ENCODE results near the gene ROCK1. TPM values are rescaled to one million over a fixed set of nuclear protein-coding genes. Genes with fewer than 3 reads are reported as not detected.
"Not testable (repeated sequence)": the region's sequence is repeated elsewhere in the genome, so short reads cannot be mapped to it uniquely, and the experiment has no call there.

ROCK1 gene
- total and polyA plus RNA-seq, 5 donors from 2014 or later = 26.9 to 125 (median 30.4) TPM

- peaks cover 20% of the 10 kb centered on the region for H3K36me3 Mint-ChIP-seq
- H3K27me3 Mint-ChIP-seq = no peaks in the 10 kb centered on the region
- Histone ChIP-seq H3K4me1 (ENCODE audit: control insufficient read depth, insufficient read depth, low read length, poor library complexity, severe bottlenecking) (peaks cover 26% of the 10 kb centered on the region), H3K27ac (ENCODE audit: insufficient read depth, low read length, poor library complexity, severe bottlenecking) (peak overlapping the region; percentile 47), H3K4me3 (ENCODE audit: low read depth, low read length) (peak overlapping the region; percentile 52), H3K27me3 (ENCODE audit: control insufficient read depth, insufficient read depth, low read length) (no peaks in the 10 kb centered on the region), H3K36me3 (ENCODE audit: control insufficient read depth, insufficient read depth, low read length) (peaks cover 11% of the 10 kb centered on the region), H3K9me3 (ENCODE audit: control insufficient read depth in 2 of 2, low read length in 2 of 2) (no peaks in the 10 kb centered on the region)
- H3K9me3 Mint-ChIP-seq = no peaks in the 10 kb centered on the region
- ATAC-seq (ENCODE audit: low read depth in 2 of 2) = no peak
- H3K4me1 Mint-ChIP-seq = peaks cover 45 to 77% (median 55%) of the 10 kb centered on the region in 4 donors
- H3K27ac Mint-ChIP-seq = peak overlapping the region; percentile 31 to 69 (median 44)
- DNase-seq = peak in 1 of 3 donors; percentile 5
- peak overlapping the region in 3 of 4 donors; percentile 10 to 50 (median 38) for H3K4me3 Mint-ChIP-seq
These were observed 62.3 kb downstream of the ROCK1 start for GRCh38 chr18:21049306-21049705.

- no peak for ATAC-seq (ENCODE audit: low read depth in 2 of 2)
- Mint-ChIP-seq H3K4me3 (no peak overlapping the region), H3K36me3 (peaks cover 24% of the 10 kb centered on the region), H3K9me3 (no peaks in the 10 kb centered on the region), H3K4me1 (peaks cover 45 to 64% (median 54%) of the 10 kb centered on the region in 4 donors), H3K27ac (peak overlapping the region in 2 of 3 donors; percentile 62 to 73), H3K27me3 (no peaks in the 10 kb centered on the region)
- no peak overlapping the region for H3K4me3 ChIP-seq (ENCODE audit: low read depth, low read length)
- H3K9me3 ChIP-seq (ENCODE audit: control insufficient read depth in 2 of 2, low read length in 2 of 2) = no peaks in the 10 kb centered on the region
- H3K4me1 ChIP-seq (ENCODE audit: control insufficient read depth, insufficient read depth, low read length, poor library complexity, severe bottlenecking) = peaks cover 31% of the 10 kb centered on the region
- H3K27me3 ChIP-seq (ENCODE audit: control insufficient read depth, insufficient read depth, low read length) = no peaks in the 10 kb centered on the region
- no peak overlapping the region for H3K27ac ChIP-seq (ENCODE audit: insufficient read depth, low read length, poor library complexity, severe bottlenecking)
- no peak for DNase-seq
- peaks cover 11% of the 10 kb centered on the region for H3K36me3 ChIP-seq (ENCODE audit: control insufficient read depth, insufficient read depth, low read length)
These were observed 64.5 kb downstream of the ROCK1 start for GRCh38 chr18:21047126-21047525.

- Histone ChIP-seq H3K9me3 (ENCODE audit: control insufficient read depth in 2 of 2, low read length in 2 of 2) (no peaks in the 10 kb centered on the region), H3K27ac (ENCODE audit: insufficient read depth, low read length, poor library complexity, severe bottlenecking) (no peak overlapping the region), H3K4me1 (ENCODE audit: control insufficient read depth, insufficient read depth, low read length, poor library complexity, severe bottlenecking) (peaks cover 10% of the 10 kb centered on the region), H3K27me3 (ENCODE audit: control insufficient read depth, insufficient read depth, low read length) (no peaks in the 10 kb centered on the region), H3K36me3 (ENCODE audit: control insufficient read depth, insufficient read depth, low read length) (peaks cover 45% of the 10 kb centered on the region), H3K4me3 (ENCODE audit: low read depth, low read length) (no peak overlapping the region)
- Mint-ChIP-seq H3K9me3 (no peaks in the 10 kb centered on the region), H3K36me3 (peaks cover 40% of the 10 kb centered on the region), H3K4me3 (no peak overlapping the region), H3K27me3 (no peaks in the 10 kb centered on the region), H3K27ac (no peak overlapping the region), H3K4me1 (peaks cover 15 to 24% (median 20%) of the 10 kb centered on the region in 4 donors)
- DNase-seq (no peak), ATAC-seq (ENCODE audit: low read depth in 2 of 2) (no peak)
These were observed 71.1 kb downstream of the ROCK1 start for GRCh38 chr18:21040466-21040865.

- H3K36me3 Mint-ChIP-seq = peaks cover 53% of the 10 kb centered on the region
- Histone ChIP-seq H3K4me3 (ENCODE audit: low read depth, low read length) (no peak overlapping the region), H3K27me3 (ENCODE audit: control insufficient read depth, insufficient read depth, low read length) (no peaks in the 10 kb centered on the region), H3K4me1 (ENCODE audit: control insufficient read depth, insufficient read depth, low read length, poor library complexity, severe bottlenecking) (no peaks in the 10 kb centered on the region), H3K9me3 (ENCODE audit: control insufficient read depth in 2 of 2, low read length in 2 of 2) (no peaks in the 10 kb centered on the region), H3K36me3 (ENCODE audit: control insufficient read depth, insufficient read depth, low read length) (peaks cover 46% of the 10 kb centered on the region), H3K27ac (ENCODE audit: insufficient read depth, low read length, poor library complexity, severe bottlenecking) (no peak overlapping the region)
- no peak overlapping the region for H3K4me3 Mint-ChIP-seq
- H3K4me1 Mint-ChIP-seq = peaks cover 4 to 21% (median 18%) of the 10 kb centered on the region in 4 donors
- ATAC-seq (ENCODE audit: low read depth in 2 of 2) (no peak), DNase-seq (no peak)
- no peak overlapping the region for H3K27ac Mint-ChIP-seq
- no peaks in the 10 kb centered on the region for H3K27me3 Mint-ChIP-seq
- peaks cover 0 to 2% (median 0%) of the 10 kb centered on the region in 7 donors for H3K9me3 Mint-ChIP-seq
These were observed 73.4 kb downstream of the ROCK1 start for GRCh38 chr18:21038201-21038600.

GRCh38 chr18:21031845-21032244, 79.8 kb downstream of the ROCK1 start:
- no peaks in the 10 kb centered on the region for H3K4me1 ChIP-seq (ENCODE audit: control insufficient read depth, insufficient read depth, low read length, poor library complexity, severe bottlenecking)
- H3K4me3 Mint-ChIP-seq = no peak overlapping the region
- H3K36me3 ChIP-seq (ENCODE audit: control insufficient read depth, insufficient read depth, low read length) = peaks cover 57% of the 10 kb centered on the region
- no peak for ATAC-seq (ENCODE audit: low read depth in 2 of 2)
- no peaks in the 10 kb centered on the region for H3K27me3 ChIP-seq (ENCODE audit: control insufficient read depth, insufficient read depth, low read length)
- peaks cover 0 to 2% of the 10 kb centered on the region in 2 experiments for H3K9me3 ChIP-seq (ENCODE audit: control insufficient read depth in 2 of 2, low read length in 2 of 2)
- no peak overlapping the region for H3K4me3 ChIP-seq (ENCODE audit: low read depth, low read length)
- H3K27ac ChIP-seq (ENCODE audit: insufficient read depth, low read length, poor library complexity, severe bottlenecking) = no peak overlapping the region
- peaks cover 4 to 10% (median 8%) of the 10 kb centered on the region in 7 donors for H3K9me3 Mint-ChIP-seq
- H3K4me1 Mint-ChIP-seq = peaks cover 20 to 28% (median 24%) of the 10 kb centered on the region in 4 donors
- H3K27ac Mint-ChIP-seq = peak overlapping the region in 1 of 3 donors; percentile 93
- no peak for DNase-seq
- H3K27me3 Mint-ChIP-seq = no peaks in the 10 kb centered on the region
- H3K36me3 Mint-ChIP-seq = peaks cover 51% of the 10 kb centered on the region

GRCh38 chr18:21018257-21018656, 93.4 kb downstream of the ROCK1 start:
- not testable (repeated sequence) for H3K27me3 Mint-ChIP-seq; H3K4me1 ChIP-seq (ENCODE audit: control insufficient read depth, insufficient read depth, low read length, poor library complexity, severe bottlenecking); DNase-seq; H3K9me3 ChIP-seq (ENCODE audit: control insufficient read depth in 2 of 2, low read length in 2 of 2); H3K27ac Mint-ChIP-seq; H3K27me3 ChIP-seq (ENCODE audit: control insufficient read depth, insufficient read depth, low read length); H3K4me3 Mint-ChIP-seq; H3K9me3 Mint-ChIP-seq; H3K27ac ChIP-seq (ENCODE audit: insufficient read depth, low read length, poor library complexity, severe bottlenecking); H3K4me3 ChIP-seq (ENCODE audit: low read depth, low read length); ATAC-seq (ENCODE audit: low read depth in 2 of 2)
- H3K36me3 ChIP-seq (ENCODE audit: control insufficient read depth, insufficient read depth, low read length) = peaks cover 56% of the 10 kb centered on the region
- H3K4me1 Mint-ChIP-seq = peaks cover 3 to 30% (median 15%) of the 10 kb centered on the region in 4 donors
- peaks cover 58% of the 10 kb centered on the region for H3K36me3 Mint-ChIP-seq

- H3K27ac Mint-ChIP-seq = peak overlapping the region in 1 of 3 donors; percentile 54
- H3K4me1 ChIP-seq (ENCODE audit: control insufficient read depth, insufficient read depth, low read length, poor library complexity, severe bottlenecking) = no peaks in the 10 kb centered on the region
- H3K27me3 ChIP-seq (ENCODE audit: control insufficient read depth, insufficient read depth, low read length) = no peaks in the 10 kb centered on the region
- H3K36me3 Mint-ChIP-seq = peaks cover 60% of the 10 kb centered on the region
- H3K36me3 ChIP-seq (ENCODE audit: control insufficient read depth, insufficient read depth, low read length) = peaks cover 70% of the 10 kb centered on the region
- H3K27ac ChIP-seq (ENCODE audit: insufficient read depth, low read length, poor library complexity, severe bottlenecking) = no peak overlapping the region
- H3K9me3 ChIP-seq (ENCODE audit: control insufficient read depth in 2 of 2, low read length in 2 of 2) = peaks cover 11 to 13% of the 10 kb centered on the region in 2 experiments
- peaks cover 9 to 22% (median 16%) of the 10 kb centered on the region in 4 donors for H3K4me1 Mint-ChIP-seq
- peaks cover 0 to 12% (median 7%) of the 10 kb centered on the region in 7 donors for H3K9me3 Mint-ChIP-seq
- no peak overlapping the region for H3K4me3 ChIP-seq (ENCODE audit: low read depth, low read length)
- no peak overlapping the region for H3K4me3 Mint-ChIP-seq
- ATAC-seq (ENCODE audit: low read depth in 2 of 2) (no peak), DNase-seq (peak in 1 of 3 donors; percentile 28)
- peaks cover 4% of the 10 kb centered on the region for H3K27me3 Mint-ChIP-seq
These were observed 99.3 kb downstream of the ROCK1 start for GRCh38 chr18:21012308-21012707.

DNA sequence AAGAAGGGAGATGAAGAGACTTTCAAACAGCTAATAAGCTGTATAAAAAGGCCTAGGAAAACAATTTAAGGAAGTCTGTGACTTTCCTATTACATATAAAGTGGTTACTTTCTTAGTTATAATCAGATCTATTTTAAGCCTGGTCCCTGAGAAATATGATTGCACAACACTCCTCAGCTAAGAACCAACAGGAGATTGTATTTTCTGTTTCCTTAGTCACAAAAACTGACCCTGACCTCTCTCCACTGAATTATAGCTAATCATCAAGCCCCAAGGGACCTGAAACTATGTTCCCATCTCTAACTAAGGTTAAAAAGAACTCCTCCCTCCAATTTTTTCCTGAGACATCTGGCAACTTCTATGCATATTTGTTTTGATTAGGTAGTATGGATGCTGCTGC, 106.9 kb downstream of the ROCK1 start:
- Mint-ChIP-seq H3K4me1 (peaks cover 10 to 21% (median 18%) of the 10 kb centered on the region in 4 donors), H3K27me3 (no peaks in the 10 kb centered on the region), H3K27ac (no peak overlapping the region), H3K4me3 (no peak overlapping the region), H3K9me3 (no peaks in the 10 kb centered on the region), H3K36me3 (peaks cover 44% of the 10 kb centered on the region)
- DNase-seq (no peak), ATAC-seq (ENCODE audit: low read depth in 2 of 2) (no peak)
- Histone ChIP-seq H3K4me1 (ENCODE audit: control insufficient read depth, insufficient read depth, low read length, poor library complexity, severe bottlenecking) (no peaks in the 10 kb centered on the region), H3K9me3 (ENCODE audit: control insufficient read depth in 2 of 2, low read length in 2 of 2) (no peaks in the 10 kb centered on the region), H3K27ac (ENCODE audit: insufficient read depth, low read length, poor library complexity, severe bottlenecking) (no peak overlapping the region), H3K4me3 (ENCODE audit: low read depth, low read length) (no peak overlapping the region), H3K27me3 (ENCODE audit: control insufficient read depth, insufficient read depth, low read length) (no peaks in the 10 kb centered on the region), H3K36me3 (ENCODE audit: control insufficient read depth, insufficient read depth, low read length) (peaks cover 69% of the 10 kb centered on the region)
